HG03064 (cell line): ENCODE measurements around the gene DAND5.

ENCODE experiments used
- ATAC-seq: cut with Tn5 transposase; IDR thresholded peaks from one replicate; pipeline ENCODE4 v1.9.1; 2021; ENCODE audit warnings: low read depth; ENCODE audit not compliant: unreplicated experiment

The DAND5 gene

GRCh38 chr19:13019332-13019731 lies 50.0 kb downstream of the DAND5 start:
- ATAC-seq = no peak

- ATAC-seq = no peak
Measured at GRCh38 chr19:13020002-13020414, 50.6 kb downstream of the DAND5 start.

- no peak for ATAC-seq
Measured at GRCh38 chr19:13022111-13022858, 52.9 kb downstream of the DAND5 start.

- ATAC-seq = no peak
Measured at GRCh38 chr19:13022859-13023636, 53.7 kb downstream of the DAND5 start.

- no peak for ATAC-seq
Measured at GRCh38 chr19:13023656-13024055, 54.3 kb downstream of the DAND5 start.
